NCI-H128 (cell line): Measurements from ENCODE around the gene RASL11B.
"Not testable (repeated sequence)": the region's sequence is repeated elsewhere in the genome, so short reads cannot be mapped to it uniquely, and the experiment has no call there.

ENCODE experiments used
- DNase-seq: peaks from one replicate; lab custom pipeline; 2025; ENCODE audit not compliant: unreplicated experiment; lab: John Stamatoyannopoulos, UW

The RASL11B gene

GRCh38 chr4:52861879-52862616 is at the start of gene RASL11B:
RASL11B (plus strand) TSS chr4:52862317; CDS start chr4:52862508, 191 bp downstream.
- DNase-seq = peak; percentile 14

GRCh38 chr4:52813546-52813945 is 48.6 kb upstream of the RASL11B start:
- DNase-seq = no peak

GRCh38 chr4:52822583-52822971 is 39.5 kb upstream of the RASL11B start:
- no peak for DNase-seq

- no peak for DNase-seq
Observed at GRCh38 chr4:52822972-52823701, 39.0 kb upstream of the RASL11B start.

- no peak for DNase-seq
Observed at GRCh38 chr4:52823702-52824092, 38.4 kb upstream of the RASL11B start.

GRCh38 chr4:52824270-52824602 is 37.9 kb upstream of the RASL11B start:
- DNase-seq = no peak

- no peak for DNase-seq
Observed at GRCh38 chr4:52824603-52825459, 37.3 kb upstream of the RASL11B start.

GRCh38 chr4:52825460-52826090 is 36.5 kb upstream of the RASL11B start:
- no peak for DNase-seq

- DNase-seq = no peak
Observed at GRCh38 chr4:52833941-52834525, 28.1 kb upstream of the RASL11B start.

- not testable (repeated sequence) for DNase-seq
Observed at GRCh38 chr4:52834641-52835456, 27.3 kb upstream of the RASL11B start.

GRCh38 chr4:52836120-52836519 is 26.0 kb upstream of the RASL11B start:
- DNase-seq = no peak

- no peak for DNase-seq
Observed at GRCh38 chr4:52836678-52837077, 25.4 kb upstream of the RASL11B start.

GRCh38 chr4:52837716-52838558 is 24.2 kb upstream of the RASL11B start:
- DNase-seq = no peak

GRCh38 chr4:52838729-52839586 is 23.2 kb upstream of the RASL11B start:
- DNase-seq = no peak

- no peak for DNase-seq
Observed at GRCh38 chr4:52840531-52841370, 21.4 kb upstream of the RASL11B start.

- DNase-seq = no peak
Observed at GRCh38 chr4:52841682-52842456, 20.2 kb upstream of the RASL11B start.
